Measurements from ENCODE around the gene CACNA2D3.
"Not testable (repeated sequence)": the region's sequence is repeated elsewhere in the genome, so short reads cannot be mapped to it uniquely, and the experiment has no call there.

The CACNA2D3 gene

DNA sequence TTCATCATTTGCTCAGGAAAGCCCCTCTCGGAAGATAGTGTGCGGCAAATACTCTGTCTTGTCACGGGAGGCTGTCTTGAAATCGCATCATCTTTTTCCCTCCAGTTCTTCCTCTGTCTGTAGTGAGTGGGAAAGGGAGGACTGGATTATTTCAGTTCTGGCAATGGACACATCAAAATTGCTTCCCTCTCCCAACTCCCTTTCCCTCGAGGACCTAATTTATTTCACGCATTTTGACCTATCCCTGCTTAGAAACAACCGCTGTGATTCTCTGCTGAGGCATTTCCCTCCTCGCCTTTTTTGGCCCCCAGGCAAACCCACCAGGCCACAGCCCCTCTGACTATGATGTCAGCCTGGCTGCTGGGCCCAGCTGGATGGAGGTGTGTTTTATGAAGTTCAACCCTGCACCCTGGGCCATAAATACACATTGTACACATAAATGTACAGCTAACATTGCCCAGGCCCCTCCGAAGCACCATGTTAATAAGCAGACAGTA lies 944.2 kb downstream of the CACNA2D3 start:
- DNase-seq, result no peak

DNA sequence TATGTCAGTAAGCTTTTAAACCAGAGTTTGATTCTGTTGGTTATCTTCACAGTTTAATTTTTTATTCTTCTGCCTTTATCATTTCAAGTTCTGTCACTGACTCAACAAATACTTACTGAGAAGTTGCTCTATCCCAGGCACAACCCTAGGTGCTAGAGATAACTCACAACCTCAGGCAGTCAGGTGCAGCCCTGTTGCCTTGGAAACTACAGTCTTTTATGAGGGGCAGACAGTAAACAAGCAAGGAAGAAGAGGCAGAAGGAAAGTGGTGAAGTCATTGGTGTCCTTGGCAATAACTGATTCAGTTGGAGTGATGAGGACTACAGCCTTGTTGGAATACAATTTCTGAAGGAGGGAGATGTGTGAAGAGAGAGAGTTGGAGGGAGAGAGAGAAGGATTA lies 947.6 kb downstream of the CACNA2D3 start:
- DNase-seq, result no peak

DNA sequence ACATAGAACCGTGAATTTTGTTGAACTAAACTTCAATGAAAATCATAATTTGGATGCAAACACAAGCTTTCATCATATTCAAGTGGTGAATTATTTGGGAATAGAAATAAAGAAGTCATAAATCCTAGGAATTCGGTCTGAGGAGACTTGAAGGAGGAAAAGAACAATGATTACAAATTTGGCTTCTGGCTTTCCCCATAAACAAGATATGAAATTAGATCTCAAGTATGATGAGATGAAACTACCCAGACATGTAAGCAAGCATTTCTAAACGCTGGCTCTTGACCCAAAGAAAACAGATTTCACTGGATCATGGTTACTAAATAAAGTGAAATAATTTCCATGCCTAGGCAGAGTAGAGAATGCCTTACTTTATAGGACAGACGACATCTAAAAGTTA lies 952.4 kb downstream of the CACNA2D3 start:
- DNase-seq, result no peak

DNA sequence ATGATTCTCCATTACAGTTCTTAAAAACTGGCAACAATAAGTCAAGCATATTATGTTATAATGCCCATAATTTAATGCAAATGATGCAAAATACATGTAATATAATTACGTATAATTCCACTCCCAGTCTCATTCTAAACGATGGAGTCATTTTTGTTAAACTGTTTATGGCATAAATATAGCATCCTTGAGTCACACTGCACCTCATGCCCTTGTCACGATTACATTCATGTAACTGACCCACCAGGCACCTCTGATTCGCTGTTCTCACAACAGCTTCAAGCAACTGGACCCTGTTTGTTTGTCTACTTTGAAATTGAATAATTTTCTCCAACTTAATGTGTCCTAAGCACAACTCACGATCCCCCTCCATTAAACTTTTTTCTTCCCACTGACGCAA lies 953.5 kb downstream of the CACNA2D3 start:
- no peak for DNase-seq

DNA sequence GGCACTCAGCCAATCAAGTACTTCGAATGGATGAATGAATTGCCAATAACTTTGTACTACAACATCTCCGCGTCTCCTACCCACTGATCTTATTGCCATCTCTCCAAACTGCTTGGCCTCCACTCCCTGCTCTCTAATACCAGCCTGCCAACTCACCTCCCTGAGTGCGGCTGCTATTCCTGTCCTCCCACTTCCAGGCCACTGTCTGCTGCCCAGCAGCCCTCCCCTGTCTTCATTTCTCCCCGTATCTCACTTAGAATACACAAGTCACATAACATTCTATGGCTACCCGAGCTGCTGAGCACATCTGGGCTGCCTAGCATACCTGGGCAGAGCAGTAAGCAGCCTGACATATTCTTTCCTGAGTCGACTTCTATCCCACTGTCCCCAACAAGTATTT lies 955.4 kb downstream of the CACNA2D3 start:
- no peak for DNase-seq

DNA sequence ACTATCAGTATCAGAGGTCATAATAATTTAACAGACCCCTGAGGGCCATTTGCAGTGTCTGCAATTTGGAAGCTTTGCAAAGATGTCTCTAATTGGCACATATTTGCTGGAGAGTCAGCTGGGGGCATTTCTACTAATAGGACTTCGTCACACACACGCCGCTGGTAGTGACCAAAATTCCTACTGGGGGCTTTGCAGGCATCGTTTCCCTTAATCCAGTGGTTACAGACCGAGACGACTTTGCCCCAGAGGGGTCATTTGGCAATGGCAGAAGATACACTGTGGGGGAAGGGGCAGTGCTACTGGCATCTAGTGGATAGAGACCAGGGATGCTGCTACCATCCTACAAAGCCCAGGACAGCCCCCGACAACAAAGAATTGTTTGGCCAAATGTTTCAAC lies 956.5 kb downstream of the CACNA2D3 start:
- no peak for DNase-seq

GRCh38 chr3:55085231-55085630 lies 962.9 kb downstream of the CACNA2D3 start:
- DNase-seq, result no peak

- no peak for DNase-seq
Observed at GRCh38 chr3:55089211-55089610, 966.9 kb downstream of the CACNA2D3 start.

DNA sequence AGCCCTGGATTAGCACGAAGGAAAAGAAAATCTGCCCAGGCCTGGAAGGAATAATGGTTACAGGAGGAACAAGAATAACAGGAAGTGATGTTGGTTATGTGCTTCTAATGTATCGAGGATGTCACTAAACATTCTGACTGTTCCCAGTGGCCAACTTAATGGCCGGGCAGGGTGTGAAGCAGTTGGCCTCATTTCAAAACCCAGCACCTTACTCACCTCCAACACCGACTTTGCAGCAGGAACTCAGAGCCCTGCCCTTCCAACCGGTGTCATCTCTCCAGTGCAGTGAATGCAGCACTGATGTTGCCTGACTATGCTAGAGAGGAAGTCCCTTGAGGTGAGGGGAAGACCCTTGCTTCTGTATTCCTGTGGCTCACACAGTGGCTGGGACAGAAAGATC lies 967.9 kb downstream of the CACNA2D3 start:
- DNase-seq, result no peak

- no peak for DNase-seq
Observed at GRCh38 chr3:55090746-55091145, 968.4 kb downstream of the CACNA2D3 start.

DNA sequence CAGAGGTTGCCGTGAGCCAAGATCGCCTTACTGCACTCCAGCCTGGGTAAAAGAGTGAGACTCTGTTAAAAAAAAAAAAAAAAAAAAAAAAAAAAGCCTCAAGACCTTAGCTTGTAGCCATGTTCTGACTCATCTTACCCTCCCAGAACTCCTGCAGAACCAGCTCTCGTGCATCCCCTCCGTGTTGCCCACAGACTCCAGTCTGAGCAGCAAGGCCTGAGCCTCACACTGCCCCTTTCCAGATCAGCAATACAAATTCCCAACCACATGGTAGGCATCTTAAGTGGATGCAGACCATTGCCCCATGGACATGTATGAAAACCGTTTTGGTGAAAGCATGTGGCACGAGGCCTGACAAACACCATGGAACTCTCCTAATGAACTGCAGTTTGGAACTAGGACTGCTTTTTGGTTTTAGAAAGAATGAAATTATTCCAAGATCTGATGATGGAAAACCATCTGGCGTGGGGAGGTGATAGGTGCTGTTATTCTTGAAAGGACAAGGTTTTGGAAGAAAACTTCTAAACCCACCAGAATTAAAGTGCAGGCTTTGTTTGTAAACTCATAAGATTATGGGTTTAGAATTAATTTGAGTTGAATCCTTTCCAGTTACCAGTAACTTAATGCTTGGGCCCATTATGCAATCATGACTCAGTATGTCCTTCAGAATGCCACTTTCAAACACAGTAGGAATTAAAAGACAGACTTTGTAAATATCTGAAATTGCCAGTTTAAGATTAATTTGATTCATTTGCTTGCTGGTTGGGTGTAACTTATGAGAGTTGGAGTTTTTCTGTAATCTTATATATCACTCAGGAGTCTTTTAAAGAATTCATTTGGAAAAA lies 969.3 kb downstream of the CACNA2D3 start:
- no peak for DNase-seq

DNA sequence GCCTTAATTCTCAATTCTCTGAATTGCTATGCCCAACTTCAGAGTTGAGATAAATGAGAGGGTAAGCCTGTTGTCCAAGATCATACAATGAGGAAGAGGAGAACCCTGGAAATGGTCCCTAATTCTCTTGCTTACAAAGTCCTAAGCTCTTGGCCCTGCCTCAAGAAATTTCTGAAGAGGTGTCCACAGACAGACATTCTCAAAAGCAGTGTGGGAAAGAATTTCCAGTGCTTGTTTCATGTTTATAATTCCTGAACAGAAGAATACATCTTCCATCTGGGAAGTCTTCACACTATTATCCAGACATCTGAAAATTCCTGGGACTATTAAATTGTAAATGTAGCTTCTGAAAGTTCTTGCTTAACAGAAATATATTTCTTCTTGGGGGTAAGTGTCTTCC lies 972.3 kb downstream of the CACNA2D3 start:
- no peak for DNase-seq

- DNase-seq, result no peak
Observed at GRCh38 chr3:55097441-55097840, 975.1 kb downstream of the CACNA2D3 start.

- no peak for DNase-seq
Observed at GRCh38 chr3:55105647-55106046, 983.3 kb downstream of the CACNA2D3 start.

DNA sequence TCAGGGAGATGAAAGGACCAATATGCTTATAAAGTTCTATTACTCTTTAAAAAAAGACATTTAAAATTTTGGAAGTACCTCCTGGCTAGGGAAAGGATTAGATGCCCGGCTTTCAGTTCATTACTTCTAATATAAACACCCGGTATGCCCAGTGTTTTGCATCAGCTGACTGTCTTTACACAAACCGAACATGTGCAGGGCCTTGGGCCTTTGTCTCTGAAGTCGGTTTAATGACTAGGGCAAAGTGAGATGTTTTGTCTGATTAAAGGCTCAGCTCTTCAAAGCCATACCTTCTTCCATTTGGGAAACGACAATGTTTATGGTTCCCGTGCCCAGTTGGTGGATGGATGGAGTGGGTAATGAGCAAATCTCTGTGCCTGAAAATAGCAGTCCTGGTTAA lies 984.8 kb downstream of the CACNA2D3 start:
- no peak for DNase-seq

DNA sequence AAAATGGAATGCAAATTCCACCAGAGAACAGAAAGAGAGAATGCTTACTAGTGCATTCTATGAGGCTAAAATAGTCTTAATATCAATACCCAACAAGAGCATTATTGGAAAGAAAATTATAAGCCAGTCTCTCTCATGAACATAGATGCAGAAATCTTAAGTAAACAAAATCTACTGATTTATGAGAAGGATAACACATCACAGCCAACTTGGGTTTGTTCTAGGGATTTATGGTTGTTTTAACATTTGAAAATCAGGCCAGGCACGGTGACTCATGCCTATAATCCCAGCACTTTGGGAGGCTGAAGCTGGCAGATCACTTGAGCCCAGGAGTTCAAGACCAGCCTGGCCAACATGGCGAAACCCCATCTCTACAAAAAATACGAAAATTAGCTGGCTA lies 989.6 kb downstream of the CACNA2D3 start:
- DNase-seq, result not testable (repeated sequence)

DNA sequence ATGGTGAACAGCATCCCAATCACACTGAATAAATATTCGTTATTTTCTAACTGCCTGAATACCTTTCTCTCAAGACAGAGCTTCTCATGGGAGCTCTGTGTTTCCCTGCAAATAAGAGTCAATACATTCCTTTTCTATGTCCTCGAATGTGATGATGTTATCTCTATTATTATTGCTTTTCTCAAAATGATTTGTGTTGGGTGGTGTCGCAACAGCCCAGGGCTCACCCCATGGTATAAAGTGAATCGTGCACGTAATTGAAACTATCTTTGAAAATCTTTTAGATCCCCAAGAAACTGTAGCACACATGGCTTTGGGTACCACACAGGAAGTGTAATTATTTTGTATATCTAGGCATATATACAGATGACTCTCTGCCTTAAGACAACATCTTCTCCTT lies 996.1 kb downstream of the CACNA2D3 start:
- no peak for DNase-seq

DNA sequence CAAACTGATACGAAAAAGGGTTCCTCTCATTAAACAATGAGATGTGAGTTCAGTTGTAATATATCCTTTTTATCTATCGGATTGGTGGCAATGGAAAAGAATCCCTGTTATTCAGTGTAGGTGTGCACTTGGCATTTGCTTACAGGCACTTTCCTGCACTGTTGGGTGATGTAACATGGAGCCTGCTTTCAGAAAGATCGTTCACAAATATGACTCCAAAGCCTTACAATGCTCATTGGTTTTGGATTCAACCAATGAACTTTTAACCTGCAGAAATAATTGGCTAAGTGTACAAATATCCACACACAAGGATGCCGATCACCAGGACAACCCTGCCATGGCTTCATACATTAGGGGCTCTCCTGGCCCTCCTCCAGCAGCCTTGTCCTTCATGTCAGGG lies 996.9 kb downstream of the CACNA2D3 start:
- DNase-seq, result no peak

- no peak for DNase-seq
Observed at GRCh38 chr3:55122312-55122711, 1000.0 kb downstream of the CACNA2D3 start.

Data from CD4-positive, alpha-beta T cell treated with Interleukin-17A for 4 hours (primary cell).